SK-N-SH (cell line): ENCODE data around the gene CCNK. TPM values are rescaled to one million over a fixed set of nuclear protein-coding genes. Genes with fewer than 3 reads are reported as not detected.

Source experiments
- CTCF ChIA-PET: fragments of 300-600, 350-600 bp; formaldehyde crosslinking; extraction: SDS; loops from one replicate; lab custom pipeline; 2021; lab: Yijun Ruan, JAX
- POLR2A ChIA-PET: fragments of 350-600 bp; sonication (Branson Sonifier 250); formaldehyde crosslinking; extraction: SDS; loops from one replicate; lab custom pipeline; 2020; ENCODE audit warnings: antibody characterized with exemption, inconsistent platforms; lab: Yijun Ruan, JAX
- DNase-seq: peaks from one replicate; pipeline ENCODE4 v3.0.0; 2012
- H2AFZ ChIP-seq: fragments of 200-600 bp; sonication (generic); 2 replicates; pipeline ENCODE4 v1.8.1; 2016; ENCODE audit warnings: antibody characterized with exemption, mild to moderate bottlenecking, low read depth
- H3F3A ChIP-seq: fragments of 200-600 bp; sonication (generic); replicated peaks from 2 replicates; pipeline ENCODE3; 2016; ENCODE audit warnings: antibody characterized with exemption, mild to moderate bottlenecking; ENCODE audit not compliant: insufficient read depth
- H3K27ac ChIP-seq, 2 experiments: fragments of 200-500 bp in 1 of 2; fragments of 200-600 bp in 1 of 2; sonication (Bioruptor generic) in 1 of 2; sonication (generic), shearing (Covaris generic) in 1 of 2; 2 replicates each; pipeline versions ENCODE4 v1.5.1 to v1.6.1; 2014 to 2016; ENCODE audit warnings: low read depth in 2 of 2, inconsistent platforms in 1 of 2, low read length in 1 of 2, mild to moderate bottlenecking in 1 of 2, mixed read lengths in 1 of 2
- H3K27me3 ChIP-seq: fragments of 200-600 bp; sonication (generic), shearing (Covaris generic); 2 replicates; pipeline ENCODE4 v1.6.1; 2016; ENCODE audit warnings: mixed run types; ENCODE audit not compliant: insufficient read depth
- H3K36me3 ChIP-seq, 2 experiments: fragments of 200-500 bp in 1 of 2; fragments of 200-600 bp in 1 of 2; sonication (Bioruptor generic) in 1 of 2; sonication (generic) in 1 of 2; replicated peaks in 1 of 2; 2 replicates each; pipeline versions ENCODE3 to v1.5.1; 2014 to 2016; ENCODE audit warnings: low read length in 1 of 2, mild to moderate bottlenecking in 1 of 2; ENCODE audit not compliant: insufficient read depth in 2 of 2, control insufficient read depth in 1 of 2
- H3K4me1 ChIP-seq, 2 experiments: fragments of 200-500 bp in 1 of 2; fragments of 200-600 bp in 1 of 2; sonication (Bioruptor generic) in 1 of 2; sonication (generic), shearing (Covaris generic) in 1 of 2; 2 replicates each; pipeline versions ENCODE4 v1.5.1 to v1.6.1; 2014 to 2016; ENCODE audit warnings: low read depth in 1 of 2, low read length in 1 of 2, mixed run types in 1 of 2; ENCODE audit not compliant: insufficient read depth in 2 of 2, control insufficient read depth in 1 of 2
- H3K4me2 ChIP-seq: fragments of 200-600 bp; sonication (generic), shearing (Covaris generic); 2 replicates; pipeline ENCODE4 v1.6.1; 2017; ENCODE audit warnings: mixed run types
- H3K4me3 ChIP-seq, 2 experiments: fragments of 200-500 bp in 1 of 2; fragments of 200-600 bp in 1 of 2; sonication (Bioruptor generic) in 1 of 2; sonication (generic), shearing (Covaris generic) in 1 of 2; 2 replicates each; pipeline versions ENCODE4 v1.5.1 to v1.8.1; 2014 to 2016; ENCODE audit warnings: low read depth in 2 of 2, inconsistent platforms in 1 of 2, low read length in 1 of 2, mild to moderate bottlenecking in 1 of 2, mixed read lengths in 1 of 2, moderate library complexity in 1 of 2
- H3K79me2 ChIP-seq: fragments of 200-600 bp; sonication (generic); 2 replicates; pipeline ENCODE4 v1.8.1; 2017; ENCODE audit warnings: mild to moderate bottlenecking; ENCODE audit not compliant: insufficient read depth
- H3K9ac ChIP-seq: fragments of 200-600 bp; sonication (generic); 2 replicates; pipeline ENCODE4 v1.6.1; 2017; ENCODE audit warnings: mixed run types
- H3K9me2 ChIP-seq: fragments of 200-600 bp; sonication (generic); 2 replicates; pipeline ENCODE4 v1.6.1; 2017; ENCODE audit warnings: mixed run types
- H3K9me3 ChIP-seq: fragments of 200-600 bp; sonication (generic); 2 replicates; pipeline ENCODE4 v1.6.1; 2017; ENCODE audit warnings: mixed run types, mild to moderate bottlenecking, moderate library complexity
- H4K20me1 ChIP-seq: fragments of 200-600 bp; sonication (generic); 2 replicates; pipeline ENCODE4 v1.6.1; 2017; ENCODE audit warnings: mild to moderate bottlenecking, mixed run types; ENCODE audit not compliant: insufficient read depth
- CHD2 ChIP-seq: fragments of 150-350 bp; IDR thresholded peaks from 2 replicates; pipeline ENCODE4 v1.6.1; 2018; ENCODE audit warnings: low read length; ENCODE audit not compliant: partially characterized antibody
- CTCF ChIP-seq: fragments of 200-600 bp; sonication (generic); IDR thresholded peaks from 2 replicates; pipeline ENCODE4 v1.6.1; 2017; ENCODE audit warnings: antibody characterized with exemption, mild to moderate bottlenecking, moderate library complexity
- IRF3 ChIP-seq: fragments of 150-350 bp; IDR thresholded peaks from 2 replicates; pipeline ENCODE4 v1.6.1; 2016; ENCODE audit warnings: mild to moderate bottlenecking, low read depth, low read length
- JUND ChIP-seq: IDR thresholded peaks from 2 replicates; pipeline ENCODE4 v1.4.0; 2012
- MAX ChIP-seq: IDR thresholded peaks from 2 replicates; pipeline ENCODE4 v1.4.0; 2012; ENCODE audit warnings: low read depth
- REST ChIP-seq: IDR thresholded peaks from 2 replicates; pipeline ENCODE4 v1.6.1; 2012; ENCODE audit warnings: mild to moderate bottlenecking, low read depth, low read length, moderate library complexity
- RXRA ChIP-seq: IDR thresholded peaks from 2 replicates; pipeline ENCODE4 v1.4.0; 2012; ENCODE audit warnings: low read depth, mild to moderate bottlenecking, borderline replicate concordance
- WGBS: methylation state at CpG from one replicate; pipeline ENCODE4 v1.1.6; 2017; ENCODE audit warnings: low lambda C conversion rate; 5-methylcytosine and 5-hydroxymethylcytosine counted together
- polyA plus RNA-seq, 3 experiments: library from polyadenylated mRNA; depleted of rRNA; stranded (reverse); fragments of >200 nt; gene quantifications; 2 replicates each; pipeline ENCODE4 v1.2.3, GENCODE V29; 2012

CCNK gene
- polyA plus RNA-seq, 1 of the 3 experiments (the other 2 are of a cell fraction): 14.6 TPM

GRCh38 chr14:99537399-99537798 lies 56.2 kb downstream of the CCNK start (continued):
- 0 out of 2 replicates have a peak, but pooled peaks have one; percentile 27 for TF ChIP-seq REST
- TF ChIP-seq IRF3: no peak
- TF ChIP-seq, all 33 proteins: peak for 9

- H2AFZ ChIP-seq: no peak overlapping the region
- WGBS: 55% methylated on average over 2 of the region's 9 CpGs
- H3K9ac ChIP-seq: no peak overlapping the region
- H3K27me3 ChIP-seq: no peaks in the 10 kb centered on the region
- ChIA-PET POLR2A (interaction anchor here (1.3 kb wide), 1 partner anchor 38 kb away, joined by 4 read pairs; no protein-coding TSS in a partner anchor), CTCF (interaction anchor here (0.6 to 3.1 kb wide), 11 partner anchors 12 to 392 kb away, joined by 3 to 14 read pairs (median 4); no protein-coding TSS in a partner anchor)
- no peaks in the 10 kb centered on the region for H3K9me2 ChIP-seq
- no peaks in the 10 kb centered on the region for H3K36me3 ChIP-seq
- TF ChIP-seq JUND (no peak), RXRA (no peak), CHD2 (no peak), MAX (no peak), CTCF (peak; percentile 37; the same call in 1 of the 2 replicates)
- H3K27ac ChIP-seq: peak overlapping the region; percentile 62 to 67; a peak in 3 of 4 replicates
- DNase-seq: peak; percentile 65
- H3K4me1 ChIP-seq: peaks cover 34 to 74% of the 10 kb centered on the region in 2 experiments; a peak in 3 of 4 replicates
- H3F3A ChIP-seq: peaks cover 4% of the 10 kb centered on the region
- H3K4me3 ChIP-seq: no peak overlapping the region
- H4K20me1 ChIP-seq: peaks cover 21% of the 10 kb centered on the region; the same call in 1 of the 2 replicates
- peaks cover 88% of the 10 kb centered on the region for H3K79me2 ChIP-seq
- no peaks in the 10 kb centered on the region for H3K9me3 ChIP-seq
- H3K4me2 ChIP-seq: peak overlapping the region; percentile 69
Measured at GRCh38 chr14:99538275-99538674, 57.1 kb downstream of the CCNK start.
